ENCODE measurements around the gene CANX. TPM values are rescaled to one million over a fixed set of nuclear protein-coding genes. Genes with fewer than 3 reads are reported as not detected.
A peak's percentile ranks its signal among the peaks of the same experiment; 100 is the strongest.

CANX gene
- total and polyA plus RNA-seq, 3 donors from 2014 or later = 296 to 462 (median 351) TPM

GRCh38 chr5:179697993-179698934 is 503 bp upstream of the CANX start:
- H3K36me3 ChIP-seq (ENCODE audit: low read depth, missing control alignments) = no peaks in the 10 kb centered on the region
- TF ChIP-seq CTCF (IDR thresholded peaks at IDR 0.05) (peak in 1 of 3 experiments; percentile 20), POLR2A (IDR thresholded peaks at IDR 0.05) (no peak)
- H3K4me3 ChIP-seq = peak overlapping the region; percentile 80 to 97
- no peaks in the 10 kb centered on the region for H3K9me3 ChIP-seq
- H3K4me1 ChIP-seq = peaks cover 18% of the 10 kb centered on the region
- H3K27me3 ChIP-seq = no peaks in the 10 kb centered on the region
- 2% methylated on average over 57 to 61 of the region's 72 CpGs for WGBS, 2 donors
- peak overlapping the region; percentile 91 to 97 for H3K27ac ChIP-seq
- intact Hi-C loops (cut with DNase I; ENCODE audit: low total_unique reads) = loop anchor here (10.0 kb wide), 1 partner anchor 73 kb away; the partner anchor contains the start of gene HNRNPH1
- peak; percentile 99 for DNase-seq

GRCh38 chr5:179699616-179700237 is 960 bp downstream of the CANX start:
- H3K4me3 ChIP-seq = peak overlapping the region; percentile 80 to 97
- WGBS, 2 donors = 2% methylated on average over 19 of the region's 19 CpGs
- peaks cover 18% of the 10 kb centered on the region for H3K4me1 ChIP-seq
- H3K9me3 ChIP-seq = no peaks in the 10 kb centered on the region
- H3K27ac ChIP-seq = peak overlapping the region; percentile 91 to 97
- peak; percentile 46 for DNase-seq
- intact Hi-C loops (cut with DNase I; ENCODE audit: low total_unique reads) = loop anchor here (10.0 kb wide), 1 partner anchor 75 kb away; the partner anchor contains the start of gene HNRNPH1
- no peaks in the 10 kb centered on the region for H3K27me3 ChIP-seq
- no peaks in the 10 kb centered on the region for H3K36me3 ChIP-seq (ENCODE audit: low read depth, missing control alignments)
- TF ChIP-seq POLR2A (IDR thresholded peaks at IDR 0.05) (no peak), CTCF (IDR thresholded peaks at IDR 0.05) (no peak)

- 33 to 37% methylated on average over 7 of the region's 7 CpGs for WGBS, 2 donors
- Histone ChIP-seq H3K4me1 (peaks cover 18% of the 10 kb centered on the region), H3K36me3 (ENCODE audit: low read depth, missing control alignments) (no peaks in the 10 kb centered on the region), H3K4me3 (peak overlapping the region in 1 of 2 donors; percentile 80), H3K27ac (no peak overlapping the region), H3K9me3 (no peaks in the 10 kb centered on the region), H3K27me3 (no peaks in the 10 kb centered on the region)
- intact Hi-C loops (cut with DNase I; ENCODE audit: low total_unique reads) = no loop called here
- TF ChIP-seq POLR2A (IDR thresholded peaks at IDR 0.05) = no peak
- no peak for TF ChIP-seq CTCF (IDR thresholded peaks at IDR 0.05)
- no peak for DNase-seq
These were observed 1.7 kb downstream of the CANX start for GRCh38 chr5:179700401-179700918.

GRCh38 chr5:179716286-179716685 is 17.5 kb downstream of the CANX start:
- DNase-seq = no peak

More at GRCh38 chr5:179716286-179716685, 17.5 kb downstream of the CANX start:
- H3K27ac ChIP-seq = no peak overlapping the region
- H3K9me3 ChIP-seq = no peaks in the 10 kb centered on the region
- WGBS, 2 donors = 96% methylated on average over 1 of the region's 1 CpG
- no peak overlapping the region for H3K4me3 ChIP-seq
- no peaks in the 10 kb centered on the region for H3K36me3 ChIP-seq (ENCODE audit: low read depth, missing control alignments)
- intact Hi-C loops (cut with DNase I; ENCODE audit: low total_unique reads) = no loop called here
- no peaks in the 10 kb centered on the region for H3K27me3 ChIP-seq
- TF ChIP-seq CTCF (IDR thresholded peaks at IDR 0.05) (no peak), POLR2A (IDR thresholded peaks at IDR 0.05) (no peak)
- no peaks in the 10 kb centered on the region for H3K4me1 ChIP-seq

All from testis (tissue), 3 donors.